MM.1S (cell line): ENCODE measurements around the gene MZB1.
A peak's percentile ranks its signal among the peaks of the same experiment; 100 is the strongest.

Experiments
- CTCF ChIP-seq: fragments of 300-600 bp; sonication (generic); IDR thresholded peaks from 2 replicates; pipeline ENCODE4 v1.5.1; 2016; ENCODE audit warnings: antibody characterized with exemption, low read length, mixed read lengths
- EZH2 ChIP-seq: fragments of 300-600 bp; sonication (generic); optimal IDR thresholded peaks from 2 replicates; pipeline ENCODE3; 2017; ENCODE audit warnings: low read depth, mild to moderate bottlenecking, antibody characterized with exemption, low read length, mixed read lengths
- EZH2phosphoT487 ChIP-seq: fragments of 300-600 bp; sonication (generic); IDR thresholded peaks from 2 replicates; pipeline ENCODE4 v1.6.1; 2018; ENCODE audit warnings: antibody characterized with exemption, low read length

- peak; percentile 82 for TF ChIP-seq CTCF
- no peak for TF ChIP-seq EZH2
- no peak for TF ChIP-seq EZH2phosphoT487
Observed at GRCh38 chr5:139341689-139342422, 47.9 kb downstream of the MZB1 start, which contains the start of gene PAIP2.
